NOMO-1 treated with DMSO at 0.1 percent for 48 hours (cell line): ENCODE measurements around the gene RNU6-1.

Source experiments
- DNase-seq: peaks from one replicate; lab custom pipeline; 2025; ENCODE audit not compliant: unreplicated experiment; lab: John Stamatoyannopoulos, UW

Gene RNU6-1

GRCh38 chr15:67859331-67859946 lies 19.6 kb upstream of the RNU6-1 start:
- no peak for DNase-seq

DNA sequence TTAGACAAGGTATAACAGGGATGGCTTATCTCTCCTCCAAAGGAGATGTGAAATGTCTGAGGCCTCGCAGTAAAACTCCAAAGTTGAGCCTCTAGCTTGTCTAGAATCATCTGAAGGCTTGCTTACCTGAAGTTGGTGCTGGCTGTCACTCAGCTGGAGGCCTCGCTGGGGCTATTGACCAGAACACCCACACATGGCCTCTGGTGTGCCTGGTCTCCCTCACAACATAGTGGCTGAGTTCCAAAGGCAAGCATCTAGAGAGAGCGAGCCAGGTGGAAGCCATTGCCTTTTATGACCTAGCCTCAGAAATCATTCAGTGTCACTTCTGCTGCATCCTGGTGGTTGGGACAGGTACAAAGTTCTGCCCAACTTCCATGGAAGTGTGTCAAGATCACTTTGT lies 17.4 kb upstream of the RNU6-1 start:
- DNase-seq = no peak

DNA sequence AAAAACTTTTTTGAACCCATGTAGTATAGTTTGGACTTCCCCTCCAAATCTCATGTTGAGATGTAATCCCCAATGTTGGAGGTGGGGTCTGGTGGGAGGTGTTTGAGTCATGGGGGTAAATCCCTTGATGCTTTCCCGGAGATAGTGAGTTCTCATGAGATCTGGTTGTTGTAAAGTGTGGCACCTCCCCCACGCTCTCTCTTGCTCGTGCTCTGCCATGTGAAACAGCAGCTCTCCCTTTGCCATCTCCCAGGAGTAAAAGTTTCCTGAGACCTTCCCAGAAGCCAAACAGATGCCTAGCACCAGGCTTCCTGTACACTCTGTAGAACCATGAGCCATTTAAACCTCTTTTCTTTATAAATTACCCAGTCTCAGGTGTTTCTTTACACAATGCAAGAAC lies 16.0 kb upstream of the RNU6-1 start:
- DNase-seq = no peak

DNA sequence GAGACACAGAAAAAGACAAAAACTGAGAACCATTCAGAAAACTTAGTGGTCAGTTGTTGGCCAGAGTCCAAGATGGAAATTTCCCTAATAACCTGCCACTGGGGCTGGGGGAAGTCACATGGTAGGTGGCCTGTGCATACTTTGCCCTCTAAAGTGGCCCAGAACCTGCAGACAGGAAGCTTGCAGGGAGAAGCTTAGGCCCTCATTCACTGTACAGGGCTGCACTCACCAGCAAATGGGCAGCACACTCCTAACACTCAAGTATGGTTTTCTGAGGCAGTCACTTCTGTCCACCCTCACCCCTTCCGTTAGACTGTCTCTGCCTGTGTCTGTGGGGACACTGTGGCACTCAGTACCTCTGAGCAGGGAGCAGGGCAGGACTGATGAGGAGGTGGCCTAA lies 14.5 kb upstream of the RNU6-1 start:
- DNase-seq = no peak

DNA sequence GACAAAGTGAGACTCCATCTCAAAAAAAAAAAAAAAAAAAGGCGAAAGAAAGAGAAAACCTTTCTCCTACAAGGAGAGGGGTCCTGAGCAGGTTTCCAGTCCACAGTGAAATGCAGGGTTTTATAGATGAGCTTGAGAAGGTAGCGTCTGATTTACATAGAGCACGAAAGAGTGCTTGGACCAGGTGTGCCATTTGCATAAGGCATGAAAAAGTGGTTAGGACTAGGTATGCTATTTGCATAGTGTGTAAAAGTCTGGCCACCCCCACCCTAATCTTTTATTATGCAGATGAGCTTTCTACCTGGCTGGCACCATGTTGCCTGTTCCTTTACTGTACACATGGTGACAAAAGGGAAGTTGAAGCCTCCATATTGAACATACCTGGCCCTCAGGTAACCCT lies 13.6 kb upstream of the RNU6-1 start:
- DNase-seq = no peak

DNA sequence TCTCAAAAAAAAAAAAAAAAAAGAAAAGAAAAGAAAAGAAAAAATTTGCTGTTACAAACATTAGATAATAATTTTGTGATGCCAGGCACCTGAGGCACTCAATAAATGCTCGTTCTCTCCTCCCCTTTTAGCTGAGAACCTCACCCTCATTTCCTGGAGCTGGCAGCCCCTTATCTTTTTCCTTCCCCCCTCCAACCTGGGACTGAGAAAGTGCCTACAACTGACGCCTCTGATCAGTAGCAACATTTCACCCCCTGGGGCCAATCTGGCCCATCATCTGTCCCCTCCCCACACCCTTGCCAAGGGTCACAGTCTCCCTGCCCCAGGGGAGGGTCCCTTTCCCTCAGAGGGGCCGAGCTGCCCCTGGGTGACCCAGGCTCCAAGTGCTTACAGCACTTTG lies 12.6 kb upstream of the RNU6-1 start:
- no peak for DNase-seq

DNA sequence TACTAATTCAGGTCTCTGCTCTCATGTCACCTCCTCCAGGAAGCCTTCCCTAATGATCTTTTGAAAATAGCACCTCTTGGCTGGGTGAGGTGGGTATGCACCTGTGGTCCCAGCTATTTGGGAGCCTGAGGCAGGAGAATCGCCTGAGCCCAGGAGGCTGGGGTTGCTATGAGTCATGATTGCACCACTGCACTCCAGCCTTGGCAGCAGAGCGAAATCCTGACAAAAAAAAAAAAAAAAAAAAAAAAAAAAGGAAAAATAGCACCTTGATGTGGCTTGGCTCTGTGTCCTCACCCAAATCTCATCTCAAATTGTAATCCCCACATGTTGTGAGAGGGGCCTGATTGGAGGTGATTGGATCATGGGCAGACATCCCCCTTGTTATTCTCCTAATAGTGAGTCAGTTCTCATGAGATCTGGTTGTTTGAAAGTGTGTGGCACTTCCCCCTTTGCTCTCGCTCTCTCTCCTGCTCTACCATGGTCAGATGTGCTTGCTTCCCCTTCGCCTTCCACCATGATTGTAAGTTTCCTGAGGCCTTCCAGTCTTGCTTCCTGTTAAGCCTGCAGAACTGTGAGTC lies 11.2 kb upstream of the RNU6-1 start:
- peak; percentile 85 for DNase-seq

- no peak for DNase-seq
Measured at GRCh38 chr15:67850336-67850735, 10.5 kb upstream of the RNU6-1 start.

DNA sequence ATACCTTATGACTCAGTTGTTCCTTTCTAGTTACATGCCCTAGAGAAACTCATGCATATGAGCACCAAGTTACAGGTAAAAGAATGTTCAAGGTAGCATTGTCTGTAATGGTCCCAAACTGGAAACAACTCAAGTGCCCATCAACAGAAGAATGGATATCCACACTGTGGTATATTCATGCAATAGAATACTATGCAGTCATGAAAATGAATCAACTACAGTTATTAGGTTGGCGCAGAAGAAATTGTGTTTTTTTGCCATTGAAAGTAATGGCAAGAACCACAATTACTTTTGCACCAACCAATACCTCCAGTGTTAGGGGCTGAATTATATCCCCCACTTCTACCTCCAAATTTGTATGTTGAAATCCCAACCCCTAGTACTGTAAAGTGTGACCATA lies 9.7 kb upstream of the RNU6-1 start:
- DNase-seq = no peak

DNA sequence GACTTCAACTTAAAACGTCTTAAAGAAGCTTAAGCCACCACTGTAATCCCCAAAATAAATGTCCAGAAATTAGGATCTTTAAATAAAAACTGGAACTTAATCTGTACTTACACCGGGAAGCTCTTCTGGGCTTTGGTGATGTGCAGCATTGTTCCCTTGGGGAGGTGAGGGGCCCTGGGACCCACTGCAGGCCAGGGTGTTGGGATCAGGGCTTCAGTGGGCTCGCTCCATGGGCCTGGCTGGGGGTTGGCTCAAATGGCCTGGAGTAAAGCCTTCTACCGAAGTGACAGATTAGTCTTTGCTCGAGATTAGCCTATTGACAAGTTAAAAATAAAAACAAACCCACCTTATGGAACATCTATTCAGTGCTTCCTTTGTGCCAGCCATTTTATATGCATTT lies 6.1 kb upstream of the RNU6-1 start:
- DNase-seq = no peak

GRCh38 chr15:67843571-67844387 lies 3.9 kb upstream of the RNU6-1 start:
- DNase-seq = no peak

DNA sequence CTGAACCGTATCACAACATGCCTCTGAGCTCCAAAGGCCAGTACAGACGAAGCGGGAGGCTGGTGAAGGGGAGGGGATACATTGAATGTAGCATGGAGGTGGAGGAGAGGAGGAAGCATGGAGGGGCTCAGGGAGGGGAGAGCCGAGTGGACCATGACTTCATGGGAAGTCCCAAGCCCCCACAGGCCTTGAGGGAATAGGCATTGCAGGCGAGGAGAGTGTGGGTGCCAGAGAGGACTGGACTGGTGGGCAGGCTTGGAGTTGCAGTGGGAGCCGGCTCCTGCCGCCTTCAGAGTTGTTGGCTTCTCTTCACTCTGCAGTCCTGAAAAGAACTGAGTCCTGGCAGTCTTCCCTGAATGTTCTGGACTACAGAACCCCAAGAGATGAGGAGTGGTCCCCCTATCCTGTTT lies 3.3 kb upstream of the RNU6-1 start:
- no peak for DNase-seq

DNA sequence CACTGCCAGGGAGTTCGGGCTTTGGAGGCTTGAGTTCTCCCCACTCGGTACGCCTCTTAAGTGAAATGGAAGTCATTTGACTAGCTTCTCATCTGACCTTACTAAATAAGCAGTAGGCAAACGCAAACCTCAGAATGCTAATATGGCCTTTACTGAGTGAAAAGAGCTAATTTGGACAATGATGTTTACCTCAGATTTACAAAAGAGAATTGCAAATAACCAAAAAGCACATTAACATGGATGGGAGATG lies 1.6 kb upstream of the RNU6-1 start:
- no peak for DNase-seq

DNA sequence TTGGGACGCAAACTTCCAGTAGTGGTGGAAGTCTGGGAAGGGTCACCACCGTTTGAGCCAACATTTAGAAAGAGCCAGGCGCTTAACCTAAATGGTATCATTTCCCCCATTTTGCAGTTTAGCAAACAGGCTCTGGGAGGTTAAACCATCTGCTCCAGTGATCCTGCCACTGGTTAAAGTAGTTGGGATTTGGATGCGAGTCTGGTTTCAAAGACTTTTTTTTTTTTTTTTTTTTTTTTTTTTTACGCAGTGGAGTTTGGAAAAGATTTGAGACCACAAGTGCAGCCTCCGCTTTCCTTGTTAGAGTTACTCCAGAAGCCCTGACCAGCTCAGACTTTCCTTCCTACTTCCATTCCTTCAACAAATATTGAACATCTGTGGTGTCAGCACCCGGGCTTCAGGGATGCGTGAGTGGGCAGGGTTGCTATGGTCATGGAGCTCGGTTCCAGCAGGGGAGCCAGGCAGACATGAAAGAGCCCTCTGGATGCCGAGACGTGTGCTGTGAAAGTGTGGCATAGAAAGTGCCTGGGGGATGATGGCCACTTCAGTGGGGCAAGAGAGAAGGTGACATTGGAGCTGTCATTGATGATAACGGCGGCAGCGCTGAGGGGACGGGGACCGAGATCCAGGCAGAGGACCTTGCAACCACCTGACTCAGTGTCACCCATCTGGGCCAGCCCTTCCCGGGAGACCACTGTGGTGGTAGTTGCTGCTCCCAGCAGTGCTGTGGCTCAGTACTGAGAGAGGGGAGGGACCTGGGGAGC lies 1.1 kb upstream of the RNU6-1 start:
- peak; percentile 24 for DNase-seq

DNA sequence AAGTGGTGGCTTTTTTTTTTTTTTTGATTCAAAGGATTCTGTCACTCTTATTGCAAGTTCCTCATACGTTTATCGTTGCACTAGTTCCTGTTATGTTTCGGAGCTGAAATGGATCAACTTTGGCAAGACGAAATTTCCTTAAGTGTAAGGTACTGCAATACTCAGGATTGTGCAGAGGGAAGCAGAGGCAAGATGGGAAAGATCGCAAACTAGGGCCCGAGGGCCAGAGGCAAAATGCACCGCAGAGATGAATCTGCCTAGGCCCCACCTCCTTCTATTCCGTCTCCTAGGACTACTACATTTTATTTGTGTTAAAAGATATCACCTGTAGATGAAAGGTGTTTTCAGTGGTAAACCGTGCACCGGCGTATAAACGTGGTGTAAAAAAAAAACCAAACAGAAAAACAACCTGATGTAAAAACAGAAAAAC lies 331 bp downstream of the RNU6-1 start:
- peak; percentile 57 for DNase-seq

DNA sequence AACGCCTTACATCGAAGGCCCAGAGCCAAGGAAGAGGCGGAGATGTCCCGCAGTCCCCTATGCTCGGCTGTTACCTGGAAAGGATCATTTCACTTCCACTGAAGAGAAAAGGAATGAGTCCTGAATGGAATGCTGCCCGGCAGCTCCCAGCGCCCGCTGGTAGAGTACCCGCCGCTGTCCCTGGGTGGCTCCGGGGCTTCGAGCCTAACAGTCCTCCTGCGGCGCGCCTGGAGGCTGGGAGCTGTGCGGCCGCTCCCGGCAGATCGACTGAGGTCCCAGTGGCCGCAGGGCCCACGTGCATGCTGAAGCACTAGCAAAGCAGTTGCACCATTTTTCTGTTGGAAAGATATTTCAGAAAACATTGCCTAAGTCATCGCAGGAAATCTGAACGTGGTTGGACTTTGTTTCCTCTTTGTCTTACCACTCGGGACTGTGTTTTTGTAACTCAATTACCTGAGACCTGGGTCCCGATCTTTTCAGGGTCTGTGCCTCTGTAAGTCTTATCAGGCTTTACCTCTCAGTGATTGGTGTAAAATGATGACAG lies 984 bp downstream of the RNU6-1 start:
- DNase-seq = peak; percentile 57

DNA sequence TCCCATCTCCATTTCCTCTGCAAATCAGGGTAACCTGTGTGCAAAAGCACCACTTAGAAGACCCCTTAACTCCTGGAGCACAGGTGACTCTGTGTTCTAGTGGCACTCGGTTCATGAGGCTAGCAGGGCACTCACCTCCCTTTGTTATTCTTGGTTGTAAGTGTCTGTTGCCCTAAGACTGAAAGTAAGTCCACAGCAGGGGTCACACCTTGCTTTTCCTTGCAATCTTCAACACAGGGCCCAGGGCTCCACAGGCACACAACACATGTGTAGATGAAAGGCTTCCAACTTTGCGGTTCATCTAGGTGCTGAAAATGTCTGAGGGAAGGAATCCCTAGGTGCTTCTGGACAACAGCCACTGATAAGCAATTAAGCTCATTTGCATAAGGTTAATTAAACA lies 2.9 kb downstream of the RNU6-1 start:
- DNase-seq = no peak

DNA sequence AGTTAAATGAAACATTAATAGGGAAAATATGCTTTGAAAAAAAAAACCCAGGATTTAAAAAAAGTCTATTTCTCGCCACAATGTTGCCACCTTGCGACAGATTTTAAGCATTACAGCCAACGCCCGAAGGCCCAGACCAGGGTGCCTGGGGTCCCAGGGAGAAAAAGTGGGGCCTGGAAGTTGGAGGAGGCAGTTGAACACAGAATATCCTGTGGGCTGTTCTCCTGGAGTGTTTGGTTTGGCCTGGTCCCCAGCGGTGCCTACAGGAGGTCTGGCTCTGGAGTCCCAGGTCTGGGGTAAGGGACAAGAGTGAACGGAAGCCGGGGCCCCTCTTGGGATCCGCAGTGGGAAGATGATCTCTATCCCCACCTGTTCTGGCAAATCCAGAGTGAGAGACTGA lies 3.4 kb downstream of the RNU6-1 start:
- DNase-seq = peak; percentile 18

DNA sequence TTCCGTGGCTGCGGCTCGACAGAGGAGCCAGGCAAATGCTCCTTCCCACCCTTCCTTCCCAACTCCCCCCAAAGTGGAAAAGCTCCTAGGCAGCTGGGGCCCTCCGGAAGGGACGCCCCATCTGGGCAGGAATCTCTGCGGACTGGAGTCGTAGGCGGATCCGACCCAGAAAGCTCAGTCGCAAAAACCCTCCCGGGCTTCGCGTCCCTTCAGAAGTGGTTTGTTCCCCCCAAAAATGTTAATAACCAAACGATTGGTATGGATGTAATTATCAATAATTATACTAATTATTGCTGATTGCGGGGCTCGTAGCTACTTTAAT lies 3.8 kb downstream of the RNU6-1 start:
- DNase-seq = no peak

DNA sequence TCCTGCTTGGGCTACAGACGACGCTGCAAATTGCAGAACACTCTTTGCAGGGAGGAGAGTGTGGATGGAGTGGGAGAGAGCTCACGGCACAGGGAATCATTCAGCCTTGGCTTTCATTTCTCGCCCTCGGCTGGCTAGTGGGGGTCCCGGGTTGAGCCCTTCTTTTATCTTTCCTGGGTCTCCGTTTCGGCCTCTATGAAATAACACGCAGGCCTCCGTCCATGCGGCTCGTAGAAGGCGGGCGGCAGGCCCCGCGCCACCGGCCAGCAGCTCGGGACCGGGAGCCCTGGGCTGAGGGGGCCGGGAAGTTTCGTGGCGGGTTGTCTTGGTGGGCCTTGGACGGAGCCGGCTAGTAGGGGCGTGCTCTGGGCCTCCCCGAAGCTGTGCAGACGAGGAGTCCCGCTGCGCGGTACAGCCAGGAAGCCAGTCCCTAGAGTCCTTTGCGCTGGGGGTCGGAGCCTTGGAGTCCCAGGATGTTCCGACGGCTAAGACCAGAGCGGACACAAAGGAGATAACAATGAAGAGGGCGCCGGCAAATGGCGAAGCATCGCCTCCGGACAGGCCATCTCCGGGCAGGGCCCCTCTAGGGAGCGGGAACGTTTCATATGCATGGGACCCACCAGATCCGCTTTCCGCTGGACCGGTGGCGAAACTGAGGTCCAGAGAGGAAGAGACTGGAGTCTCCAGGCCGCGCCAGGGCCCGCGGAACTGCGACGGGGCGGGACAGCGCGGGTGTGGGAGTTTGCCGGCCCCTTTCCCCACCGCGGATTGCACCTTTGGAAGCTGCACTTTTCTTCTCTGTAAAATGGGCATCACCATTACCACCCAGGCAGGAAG lies 4.3 kb downstream of the RNU6-1 start:
- DNase-seq = no peak
